ENCODE measurements around the gene ME2.
"Not testable (repeated sequence)": the region's sequence is repeated elsewhere in the genome, so short reads cannot be mapped to it uniquely, and the experiment has no call there.

ME2 gene

DNA sequence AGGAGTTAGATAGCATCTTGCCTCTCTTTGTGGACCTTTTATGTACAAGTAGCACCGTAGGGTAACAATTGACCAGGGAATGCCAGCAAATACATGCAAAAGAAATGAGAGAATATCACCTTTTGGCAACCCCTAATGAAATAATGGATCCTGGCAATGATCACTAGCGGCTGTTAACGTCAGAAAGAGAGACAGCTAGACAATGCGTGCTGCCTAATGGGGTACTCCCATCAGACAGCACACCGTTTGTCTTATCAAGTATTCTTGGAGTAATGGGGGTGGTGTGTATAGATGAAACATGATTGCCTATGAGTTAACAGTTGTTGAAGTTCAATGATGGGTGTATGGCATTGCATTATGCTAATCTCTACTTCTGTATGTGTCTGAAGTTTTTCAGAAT is 90.5 kb downstream of the ME2 start:
- in situ Hi-C loops (cut with HindIII; ENCODE audit: low sequenced_read_pairs): no loop called here

DNA sequence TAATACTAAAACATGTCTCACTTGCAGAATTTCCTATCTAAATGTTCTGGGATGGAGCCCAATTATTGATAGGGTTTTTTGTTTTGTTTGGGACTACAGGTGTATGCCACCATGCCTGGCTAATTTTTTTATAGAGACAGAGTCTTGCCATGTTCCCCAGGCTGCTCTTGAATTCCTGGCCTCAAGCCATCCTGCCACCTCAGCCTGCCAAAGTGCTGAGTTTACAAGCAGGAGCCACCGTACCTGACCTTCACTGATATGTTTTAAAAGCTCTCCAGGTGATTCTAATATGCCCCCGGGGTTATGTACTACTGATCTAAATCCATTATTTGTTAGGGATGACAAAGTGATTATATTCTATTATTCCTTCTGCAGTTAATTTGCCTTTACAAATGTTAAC is 91.1 kb downstream of the ME2 start:
- in situ Hi-C loops (cut with HindIII; ENCODE audit: low sequenced_read_pairs): no loop called here

DNA sequence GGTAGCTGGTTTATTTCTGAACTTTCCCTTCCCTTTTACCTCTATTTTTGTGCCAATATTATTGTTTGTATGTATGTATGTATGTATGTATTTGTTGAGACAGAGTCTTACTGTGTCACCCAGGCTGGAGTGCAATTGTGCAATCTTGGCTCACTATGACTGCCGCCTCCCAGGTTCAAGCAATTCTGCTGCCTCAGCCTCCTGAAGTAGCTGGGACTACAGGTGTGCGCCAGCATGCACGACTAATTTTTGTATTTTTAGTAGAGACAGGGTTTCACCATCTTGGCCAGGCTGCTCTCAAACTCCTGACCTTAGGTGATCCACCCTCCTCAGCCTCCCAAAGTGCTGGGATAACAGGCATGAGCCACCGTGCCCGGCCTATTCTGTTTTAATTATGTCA is 93.5 kb downstream of the ME2 start:
- in situ Hi-C loops (cut with HindIII; ENCODE audit: low sequenced_read_pairs): not testable (repeated sequence)

DNA sequence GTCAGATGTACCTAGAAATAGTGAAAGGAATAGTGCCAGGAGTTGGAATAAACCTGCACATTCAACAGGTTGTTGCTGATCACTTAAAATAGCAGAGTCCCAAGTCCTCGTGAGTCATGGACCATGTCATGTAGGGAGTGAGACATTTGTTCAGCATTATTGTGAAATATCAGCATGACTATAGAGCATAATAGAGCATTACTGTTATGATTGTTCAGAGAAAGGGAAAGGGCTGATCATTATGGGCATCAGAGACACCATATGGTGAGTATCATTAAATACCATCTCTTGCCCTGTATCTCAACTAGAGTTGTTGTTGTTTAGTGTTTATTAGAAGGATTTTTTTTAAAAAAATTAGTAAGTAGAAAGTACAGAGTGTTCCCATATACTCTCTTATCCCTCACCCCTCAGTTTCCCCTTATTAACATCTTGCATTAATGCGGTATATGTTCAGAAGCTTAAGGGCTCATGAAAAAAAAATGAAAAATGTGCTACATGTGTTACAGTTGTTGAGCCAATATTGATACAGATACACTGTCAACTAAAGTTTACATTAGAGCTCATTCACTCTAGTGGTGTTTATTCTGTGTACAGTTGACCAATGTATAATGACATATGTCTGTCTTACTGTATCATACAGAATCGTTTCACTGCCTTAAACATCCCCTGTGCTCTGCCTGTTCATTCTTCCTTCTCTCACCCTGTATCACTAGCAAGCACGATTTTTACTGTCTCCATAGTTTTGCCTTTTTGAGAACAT is 94.6 kb downstream of the ME2 start:
- in situ Hi-C loops (cut with HindIII; ENCODE audit: low sequenced_read_pairs): no loop called here

DNA sequence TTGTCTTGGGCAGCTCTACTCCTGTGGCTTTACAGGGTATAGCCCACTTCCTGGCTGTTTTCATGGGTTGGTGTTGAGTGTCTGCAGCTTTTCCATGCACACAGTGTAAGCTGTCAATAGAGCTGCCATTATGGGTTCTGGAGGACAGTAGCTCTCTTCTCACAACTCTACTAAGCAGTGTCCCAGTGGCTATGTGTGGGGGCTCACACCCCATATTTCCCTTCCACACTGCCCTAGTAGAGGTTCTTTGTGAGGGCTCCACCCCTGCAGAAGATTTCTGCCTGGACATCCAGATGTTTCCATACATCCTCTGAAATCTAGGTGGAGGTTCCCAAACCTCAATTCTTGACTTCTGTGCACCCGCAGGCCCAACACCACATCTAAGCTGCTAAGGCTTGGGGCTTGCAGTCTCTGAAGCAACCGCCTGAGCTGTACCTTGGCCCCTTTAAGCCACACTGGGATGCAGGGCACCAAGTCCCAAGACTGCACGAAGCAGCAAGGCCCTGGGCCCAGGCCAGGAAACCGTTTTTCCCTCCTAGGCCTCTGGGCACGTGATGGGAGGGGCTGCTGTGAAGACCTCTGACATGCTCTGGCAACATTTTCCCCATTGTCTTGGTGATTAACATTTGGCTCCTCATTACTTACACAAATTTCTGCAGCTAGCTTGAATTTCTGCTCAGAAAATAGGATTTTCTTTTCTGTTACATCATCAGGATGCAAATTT is 98.3 kb downstream of the ME2 start:
- in situ Hi-C loops (cut with HindIII; ENCODE audit: low sequenced_read_pairs): no loop called here

DNA sequence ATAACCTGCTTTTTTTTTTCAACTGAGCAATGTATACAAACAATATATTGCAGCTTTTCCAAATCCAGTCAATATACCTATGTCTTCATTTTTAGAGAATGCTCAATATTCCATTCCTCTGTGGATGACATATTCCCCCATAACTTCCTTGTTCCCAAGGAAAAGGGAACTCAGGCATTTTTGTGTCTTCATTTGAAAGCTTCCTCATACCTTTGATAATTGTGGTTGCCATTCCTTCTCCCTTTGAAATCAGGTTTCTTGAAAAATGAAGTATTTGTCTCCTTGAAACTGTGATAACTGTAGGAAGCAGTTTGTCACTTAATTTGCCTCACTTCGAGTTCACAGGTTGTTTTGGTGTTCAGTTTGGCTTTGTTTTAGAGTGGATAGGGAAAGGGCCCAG is 102.5 kb downstream of the ME2 start:
- in situ Hi-C loops (cut with HindIII; ENCODE audit: low sequenced_read_pairs): no loop called here

DNA sequence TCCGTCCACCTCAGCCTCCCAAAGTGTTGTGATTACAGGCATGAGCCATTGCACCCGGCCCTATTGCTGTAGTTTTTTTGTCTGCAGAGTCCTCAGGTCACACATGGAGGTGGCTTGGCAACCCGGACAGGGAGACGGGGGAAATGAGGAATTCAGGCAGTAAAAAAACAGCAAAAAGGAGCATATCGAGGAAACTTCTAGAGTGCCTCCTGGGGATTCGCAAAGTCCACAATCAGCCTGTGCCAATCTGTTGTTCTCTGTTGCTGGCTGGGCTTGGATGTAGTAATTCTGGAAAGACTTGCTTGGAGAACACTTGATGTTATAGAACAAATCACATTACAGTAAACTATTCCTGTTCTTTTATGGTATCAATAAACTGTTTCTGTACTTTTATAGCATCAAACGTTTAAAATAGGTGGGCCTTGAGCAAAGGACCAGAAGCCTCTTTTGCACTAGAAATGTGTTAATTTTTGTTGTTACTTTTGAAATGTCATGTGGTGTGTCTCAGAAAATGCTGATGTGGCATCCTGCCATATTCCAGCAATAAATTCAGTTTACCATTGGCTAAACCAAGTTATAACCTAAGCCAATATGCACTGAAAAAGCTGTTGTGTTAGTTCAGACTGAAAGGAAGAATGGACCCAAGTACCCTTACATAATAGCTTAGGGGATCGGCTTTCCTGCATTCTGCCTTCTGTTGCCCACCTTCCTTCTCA is 103.3 kb downstream of the ME2 start:
- in situ Hi-C loops (cut with HindIII; ENCODE audit: low sequenced_read_pairs): no loop called here

DNA sequence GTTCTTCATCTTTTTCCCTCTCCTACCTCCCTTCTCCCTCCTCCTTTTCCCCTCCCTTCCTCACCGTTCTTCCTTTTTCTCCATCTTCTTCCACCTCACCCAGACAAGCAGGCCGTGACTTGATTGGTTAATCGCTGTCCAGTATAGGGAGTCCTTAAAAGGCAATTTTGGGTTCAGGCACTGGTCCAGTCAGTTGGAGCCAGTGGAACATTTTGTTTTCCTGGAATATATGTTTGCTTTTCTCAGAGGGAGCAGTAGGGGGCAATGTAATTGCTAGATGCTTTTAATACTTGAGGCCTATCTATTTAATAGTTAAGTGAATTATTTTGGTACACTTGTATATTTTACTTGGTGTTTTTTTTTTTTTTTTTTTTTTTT is 103.9 kb downstream of the ME2 start:
- in situ Hi-C loops (cut with HindIII; ENCODE audit: low sequenced_read_pairs): no loop called here

DNA sequence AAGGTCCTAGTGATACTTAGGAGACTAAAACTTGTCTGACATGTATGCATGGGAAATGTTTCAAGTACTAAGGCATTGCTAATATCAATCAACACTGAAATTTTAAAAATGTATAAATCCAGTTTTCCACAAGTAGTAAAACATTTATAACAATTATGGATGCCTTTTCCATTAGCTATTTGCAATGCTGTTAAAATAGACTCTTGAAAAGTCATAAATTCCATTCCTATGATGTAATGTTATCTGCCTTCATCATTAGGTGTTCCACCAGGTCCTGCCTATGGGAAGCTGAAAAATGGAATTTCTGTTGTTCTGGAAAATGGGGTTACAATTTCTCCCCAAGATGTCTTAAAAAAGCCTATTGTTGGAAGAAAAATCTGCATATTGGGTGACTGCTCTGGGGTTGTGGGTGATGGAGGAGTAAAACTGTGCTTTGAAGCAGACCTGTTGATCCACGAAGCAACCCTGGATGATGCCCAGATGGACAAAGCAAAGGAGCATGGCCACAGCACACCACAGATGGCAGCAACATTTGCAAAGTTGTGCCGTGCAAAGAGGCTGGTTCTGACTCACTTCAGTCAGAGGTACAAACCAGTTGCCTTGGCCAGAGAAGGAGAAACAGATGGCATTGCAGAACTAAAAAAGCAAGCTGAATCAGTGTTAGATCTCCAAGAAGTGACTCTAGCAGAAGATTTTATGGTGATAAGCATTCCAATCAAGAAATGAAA is 107.6 kb downstream of the ME2 start:
- in situ Hi-C loops (cut with HindIII; ENCODE audit: low sequenced_read_pairs): no loop called here

DNA sequence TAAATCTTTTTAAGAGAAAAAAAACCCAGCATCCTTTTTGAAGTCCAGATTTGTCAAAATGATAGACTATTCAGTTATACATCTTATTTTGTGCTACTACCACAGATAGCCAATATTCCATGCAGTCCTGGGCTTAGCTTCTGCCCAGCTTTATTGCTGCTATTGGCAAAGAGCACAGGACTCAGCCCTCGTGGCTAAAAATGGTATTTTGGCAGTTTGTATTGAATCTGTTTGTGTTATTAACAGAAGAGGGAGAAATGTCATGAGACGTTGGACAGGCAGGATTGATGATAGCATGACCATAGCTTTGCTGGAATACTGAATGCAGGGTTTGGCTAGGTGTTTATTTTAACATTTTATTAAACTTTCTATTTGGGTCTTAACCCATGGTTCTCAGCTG is 108.3 kb downstream of the ME2 start:
- in situ Hi-C loops (cut with HindIII; ENCODE audit: low sequenced_read_pairs): no loop called here

DNA sequence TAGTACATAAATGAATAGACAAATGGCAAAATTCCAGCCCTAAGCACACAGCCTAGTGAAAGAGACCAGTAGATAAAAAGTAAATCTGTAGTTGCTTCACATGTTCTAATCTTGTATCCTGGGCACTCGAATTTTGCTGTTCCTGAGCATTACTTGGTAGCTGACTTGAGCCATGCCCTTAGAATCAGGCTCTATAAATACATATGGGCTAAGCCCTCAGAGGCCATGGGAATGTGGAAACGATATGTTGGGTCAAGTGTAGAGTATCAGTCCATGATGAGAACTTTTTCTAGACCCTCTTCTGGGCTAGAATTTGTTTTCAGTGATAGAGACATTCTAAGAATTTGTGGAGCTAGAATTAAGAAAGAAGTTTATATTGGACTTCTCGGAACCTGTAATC is 110.8 kb downstream of the ME2 start:
- in situ Hi-C loops (cut with HindIII; ENCODE audit: low sequenced_read_pairs): no loop called here

DNA sequence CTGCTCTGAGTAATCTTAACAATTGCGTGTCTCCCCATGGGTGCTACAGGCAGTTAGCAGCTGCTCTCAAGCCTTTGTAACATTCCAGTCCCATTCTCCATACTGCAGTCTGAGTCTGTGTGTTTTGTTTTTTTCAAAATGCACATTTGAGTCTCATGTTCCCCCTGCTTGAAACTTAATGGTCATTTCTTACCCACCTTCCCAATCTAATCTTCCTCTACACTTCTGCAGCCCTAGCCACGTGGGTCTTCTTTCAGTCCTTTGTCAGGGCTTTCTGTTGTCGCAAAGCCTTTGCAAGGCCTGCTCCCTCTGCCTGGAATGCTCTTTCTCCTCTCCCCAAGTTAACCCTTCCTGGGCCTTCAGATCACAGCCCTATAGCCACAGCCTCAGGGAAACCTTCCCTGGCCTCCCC is 113.4 kb downstream of the ME2 start:
- in situ Hi-C loops (cut with HindIII; ENCODE audit: low sequenced_read_pairs): no loop called here

DNA sequence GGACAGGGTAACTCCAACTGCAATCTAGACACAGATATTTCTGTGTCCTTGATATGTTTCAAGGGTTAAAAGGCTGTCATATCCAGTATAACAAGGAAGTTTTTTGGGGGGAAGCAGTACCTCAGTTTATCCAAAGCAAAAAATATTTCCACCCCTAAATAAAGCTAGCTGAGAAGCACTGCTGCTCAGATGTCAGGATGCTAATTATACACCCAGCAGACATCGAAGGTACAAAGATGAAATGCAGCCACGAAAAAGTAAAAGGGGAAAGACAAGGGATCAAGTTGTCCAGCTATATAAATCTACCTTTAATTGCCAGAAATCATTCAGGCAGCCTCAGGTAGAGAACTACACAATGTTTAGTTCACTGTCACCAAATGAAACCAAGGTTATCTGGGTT is 115.1 kb downstream of the ME2 start:
- in situ Hi-C loops (cut with HindIII; ENCODE audit: low sequenced_read_pairs): no loop called here

DNA sequence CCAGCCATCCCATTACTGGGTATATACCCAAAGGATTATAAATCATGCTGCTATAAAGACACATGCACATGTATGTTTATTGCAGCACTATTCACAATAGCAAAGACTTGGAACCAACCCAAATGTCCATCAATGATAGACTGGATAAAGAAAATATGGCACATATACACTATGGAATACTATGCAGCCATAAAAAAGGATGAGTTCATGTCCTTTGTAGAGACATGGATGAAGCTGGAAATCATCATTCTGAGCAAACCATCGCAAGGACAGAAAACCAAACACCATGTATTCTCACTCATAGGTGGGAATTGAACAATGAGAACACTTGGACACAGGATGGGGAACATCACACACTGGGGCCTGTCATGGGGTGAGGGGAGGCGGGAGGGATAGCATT is 124.3 kb downstream of the ME2 start:
- in situ Hi-C loops (cut with HindIII; ENCODE audit: low sequenced_read_pairs): not testable (repeated sequence)
